Measurements from ENCODE around the gene LRMDA. TPM values are rescaled to one million over a fixed set of nuclear protein-coding genes. Genes with fewer than 3 reads are reported as not detected.

The LRMDA gene
- total and polyA plus RNA-seq, 2 of the 4 experiments (the other 2 are of a cell fraction), result 0.07 TPM; not detected in 1

DNA sequence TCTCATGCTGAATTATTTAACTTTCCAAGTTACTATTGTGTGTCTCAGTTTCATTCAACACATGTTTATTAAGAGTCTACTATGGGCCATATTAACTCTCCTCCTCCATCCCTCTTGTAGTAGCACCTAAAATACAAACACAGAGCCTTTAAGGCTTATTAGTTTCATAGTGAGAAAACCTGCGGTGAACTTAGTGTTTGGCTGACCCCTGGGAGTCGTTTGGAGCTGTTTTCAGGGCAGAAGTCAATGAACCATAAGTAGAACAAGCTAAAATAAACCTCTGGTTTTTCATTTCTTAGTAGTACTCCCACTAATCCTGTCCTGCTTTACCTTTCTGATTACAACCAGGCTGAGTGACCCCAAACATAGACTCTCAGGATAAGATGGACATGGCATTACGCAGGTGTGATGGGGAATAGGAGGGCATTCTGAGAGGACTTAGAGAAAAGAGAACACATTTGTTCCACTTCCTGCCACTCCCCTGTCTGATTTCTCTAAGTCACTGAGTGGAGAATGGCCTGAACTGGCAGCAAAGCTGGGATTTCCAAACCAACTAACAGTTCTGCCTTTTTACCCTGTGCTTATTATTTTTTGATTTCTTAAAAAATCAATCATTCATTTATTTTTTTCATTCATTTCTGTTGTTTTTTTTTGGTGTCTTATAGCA, 74.5 kb downstream of the LRMDA start:
- no CpG with 5 or more reads among the region's 3 CpGs for WGBS, 2 experiments (ENCODE audit: extremely low coverage in 2 of 2, insufficient read length in 1 of 2)
- Histone ChIP-seq H3K14ac (replicated peaks; ENCODE audit: low read depth, low read length) (no peak overlapping the region), H3K4ac (ENCODE audit: low read depth, low read length) (no peak overlapping the region), H2BK120ac (ENCODE audit: low read depth, low read length) (no peak overlapping the region), H3K9me1 (ENCODE audit: insufficient read depth, low read length) (no peaks in the 10 kb centered on the region), H4K91ac (ENCODE audit: insufficient read depth, low read depth, low read length) (no peak overlapping the region), H2AK9ac (replicated peaks; ENCODE audit: low read depth, low read length, poor library complexity) (no peak overlapping the region), H4K20me1 (ENCODE audit: insufficient read depth, low read length) (no peaks in the 10 kb centered on the region), H2AK5ac (ENCODE audit: low read depth, low read length) (no peak overlapping the region), H2BK5ac (ENCODE audit: low read depth, low read length, poor library complexity, severe bottlenecking) (no peak overlapping the region), H3K36me3 (ENCODE audit: control insufficient read depth, insufficient read depth, low read length) (no peaks in the 10 kb centered on the region), H3K27me3 (ENCODE audit: control insufficient read depth, insufficient read depth, low read length) (peaks cover 8% of the 10 kb centered on the region; the same call in 1 of the 2 replicates), H3K79me1 (ENCODE audit: low read depth in 1 of 2, low read length in 2 of 2) (no peaks in the 10 kb centered on the region), H3K9ac (ENCODE audit: low read depth, low read length) (no peak overlapping the region), H3K4me2 (ENCODE audit: low read depth, low read length) (no peak overlapping the region), H4K5ac (ENCODE audit: low read depth, low read length) (no peak overlapping the region), H3K4me3 (ENCODE audit: insufficient read depth, low read depth, low read length) (no peak overlapping the region), H2BK15ac (ENCODE audit: low read depth, low read length) (no peak overlapping the region), H2BK20ac (ENCODE audit: low read depth, low read length) (no peak overlapping the region), H3K4me1 (ENCODE audit: control insufficient read depth, insufficient read depth, low read length) (peaks cover 2% of the 10 kb centered on the region; the same call in 1 of the 2 replicates), H2AFZ (replicated peaks; ENCODE audit: low read length, poor library complexity) (no peak overlapping the region), H3K23ac (ENCODE audit: low read depth, low read length) (no peak overlapping the region), H3K18ac (ENCODE audit: low read depth, low read length) (no peak overlapping the region), H3K56ac (ENCODE audit: extremely low read depth, insufficient read depth, low read length) (no peak overlapping the region), H3K9me3 (ENCODE audit: control insufficient read depth, insufficient read depth, low read length) (no peaks in the 10 kb centered on the region), H3K27ac (ENCODE audit: insufficient read depth, low read length) (no peak overlapping the region), H4K8ac (ENCODE audit: low read depth in 2 of 2, low read length in 2 of 2) (no peak overlapping the region)
- ChIA-PET POLR2A (ENCODE audit: unreplicated experiment) (no interaction called here), CTCF (no interaction called here)
- ATAC-seq (ENCODE audit: low read depth) (no peak), DNase-seq (no peak)
- intact Hi-C loops (cut with micrococcal nuclease) (no loop called here), in situ Hi-C loops (cut with MboI; ENCODE audit: low sequenced_read_pairs) (no loop called here), dilution Hi-C loops (cut with HindIII; ENCODE audit: low sequenced_read_pairs, unreplicated experiment) (no loop called here)
- TF ChIP-seq NFE2L2 (IDR thresholded peaks at IDR 0.05; ENCODE audit: low read depth, low read length) (no peak), RFX5 (IDR thresholded peaks at IDR 0.05; ENCODE audit: low read depth, low read length) (no peak)
- TF ChIP-seq, protein P1, sequence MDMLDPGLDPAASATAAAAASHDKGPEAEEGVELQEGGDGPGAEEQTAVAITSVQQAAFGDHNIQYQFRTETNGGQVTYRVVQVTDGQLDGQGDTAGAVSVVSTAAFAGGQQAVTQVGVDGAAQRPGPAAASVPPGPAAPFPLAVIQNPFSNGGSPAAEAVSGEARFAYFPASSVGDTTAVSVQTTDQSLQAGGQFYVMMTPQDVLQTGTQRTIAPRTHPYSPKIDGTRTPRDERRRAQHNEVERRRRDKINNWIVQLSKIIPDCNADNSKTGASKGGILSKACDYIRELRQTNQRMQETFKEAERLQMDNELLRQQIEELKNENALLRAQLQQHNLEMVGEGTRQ (IDR thresholded peaks at IDR 0.05; ENCODE audit: low read depth, low read length), result no peak
- BruUV-seq (replicated peaks), result no TSS peak

Data from IMR-90 (cell line).